Right lobe of liver (tissue), 4 donors: ENCODE results near the gene NDOR1.

ENCODE experiments used
- CTCF ChIP-seq, 4 donors: fragments of 200-600 bp in 3 of 4; fragments of 450-650 bp in 1 of 4; IDR thresholded peaks; one replicate each; pipeline versions ENCODE4 v1.5.1 to v1.8.0; 2016 to 2022; ENCODE audit warnings: antibody characterized with exemption in 4 of 4, mild to moderate bottlenecking in 2 of 4
- POLR2A ChIP-seq: fragments of 450-650 bp; IDR thresholded peaks from one replicate; pipeline ENCODE4 v1.6.1; 2017; ENCODE audit warnings: antibody characterized with exemption, mild to moderate bottlenecking
- donor health status: DM: no; HTN: no; CAD: no.
- donor health status: DM: no; HTN: no; CAD: no.
- donor health status: DM: no; HTN: yes; CAD: no.

DNA sequence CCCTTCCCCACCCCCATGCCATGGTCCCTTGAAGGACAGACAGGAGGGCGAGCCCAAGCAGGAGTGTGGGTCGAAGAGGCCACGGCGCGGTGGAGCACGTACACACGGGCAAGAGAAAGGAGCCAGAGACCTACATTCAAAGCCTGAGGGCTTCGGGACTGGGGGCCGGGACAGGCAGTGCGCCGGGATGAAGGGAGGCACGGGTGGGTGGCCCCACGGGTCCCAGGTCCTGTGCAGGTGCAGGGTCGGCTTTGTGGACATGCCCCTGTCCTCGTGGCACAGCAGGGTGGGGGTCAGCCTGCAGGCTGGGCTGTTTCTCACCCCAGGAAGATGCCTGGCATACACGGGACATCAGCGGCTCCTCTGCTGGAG lies 45.5 kb upstream of the NDOR1 start:
- TF ChIP-seq CTCF (IDR thresholded peaks at IDR 0.05): no peak
- TF ChIP-seq POLR2A: no peak
